NT2/D1 (cell line): ENCODE measurements around the gene TYK2.
"Not testable (repeated sequence)": the region's sequence is repeated elsewhere in the genome, so short reads cannot be mapped to it uniquely, and the experiment has no call there.

Experiments
- DNase-seq: peaks from one replicate; pipeline ENCODE4 v3.0.0-alpha.2; 2011; ENCODE audit warnings: low read depth, low spot score
- H3K27me3 ChIP-seq: 2 replicates; pipeline ENCODE4 v1.6.0; 2011; ENCODE audit warnings: mild to moderate bottlenecking; ENCODE audit not compliant: insufficient read length, insufficient read depth
- H3K36me3 ChIP-seq: 2 replicates; pipeline ENCODE4 v1.6.1; 2011; ENCODE audit warnings: mild to moderate bottlenecking, low read length, mixed read lengths; ENCODE audit not compliant: insufficient read depth, insufficient read length
- H3K4me1 ChIP-seq: 2 replicates; pipeline ENCODE4 v1.5.1; 2011; ENCODE audit not compliant: insufficient read depth, insufficient read length
- H3K4me3 ChIP-seq: 2 replicates; pipeline ENCODE4 v1.5.1; 2011; ENCODE audit warnings: low read depth; ENCODE audit not compliant: insufficient read length
- H3K9ac ChIP-seq: 2 replicates; pipeline ENCODE4 v1.6.0; 2011; ENCODE audit warnings: low read depth; ENCODE audit not compliant: insufficient read length
- H3K9me3 ChIP-seq: 2 replicates; pipeline ENCODE4 v1.5.1; 2011; ENCODE audit warnings: mild to moderate bottlenecking, low read length; ENCODE audit not compliant: insufficient read depth
- SUZ12 ChIP-seq: IDR thresholded peaks from 2 replicates; pipeline ENCODE4 v1.6.1; 2011; ENCODE audit not compliant: insufficient read length, insufficient read depth; ENCODE audit errors: extremely low read depth
- YY1 ChIP-seq: IDR thresholded peaks from 2 replicates; pipeline ENCODE4 v1.6.1; 2011; ENCODE audit not compliant: insufficient read length, insufficient read depth
- ZNF274 ChIP-seq: IDR thresholded peaks from 2 replicates; pipeline ENCODE4 v1.6.1; 2011; ENCODE audit warnings: mild to moderate bottlenecking, low read depth, low read length

Gene TYK2

GRCh38 chr19:10352764-10353671, 27.4 kb downstream of the TYK2 start:
- TF ChIP-seq SUZ12 (no peak), YY1 (no peak), ZNF274 (no peak)
- DNase-seq = peak; percentile 57
- H3K9ac ChIP-seq = peak overlapping the region; percentile 83
- H3K4me1 ChIP-seq = peaks cover 6% of the 10 kb centered on the region
- H3K36me3 ChIP-seq = peaks cover 57% of the 10 kb centered on the region
- no peaks in the 10 kb centered on the region for H3K27me3 ChIP-seq
- no peaks in the 10 kb centered on the region for H3K9me3 ChIP-seq
- peak overlapping the region; percentile 46 for H3K4me3 ChIP-seq

GRCh38 chr19:10346509-10346908, 33.9 kb downstream of the TYK2 start:
- Histone ChIP-seq H3K4me3 (no peak overlapping the region), H3K27me3 (no peaks in the 10 kb centered on the region), H3K36me3 (peaks cover 18% of the 10 kb centered on the region), H3K4me1 (no peaks in the 10 kb centered on the region), H3K9ac (no peak overlapping the region), H3K9me3 (no peaks in the 10 kb centered on the region)
- DNase-seq = no peak
- TF ChIP-seq YY1 (no peak), ZNF274 (no peak), SUZ12 (no peak)

GRCh38 chr19:10344780-10345179, 35.6 kb downstream of the TYK2 start:
- Histone ChIP-seq H3K9me3 (no peaks in the 10 kb centered on the region), H3K4me1 (no peaks in the 10 kb centered on the region), H3K4me3 (no peak overlapping the region), H3K9ac (no peak overlapping the region), H3K27me3 (no peaks in the 10 kb centered on the region), H3K36me3 (peaks cover 3% of the 10 kb centered on the region)
- no peak for DNase-seq
- TF ChIP-seq SUZ12 (no peak), ZNF274 (no peak), YY1 (no peak)

GRCh38 chr19:10343495-10343894, 36.9 kb downstream of the TYK2 start:
- TF ChIP-seq ZNF274 (no peak), SUZ12 (no peak), YY1 (no peak)

GRCh38 chr19:10339977-10340376, 40.4 kb downstream of the TYK2 start:
- Histone ChIP-seq H3K27me3 (peaks cover 6% of the 10 kb centered on the region), H3K9ac (no peak overlapping the region), H3K9me3 (no peaks in the 10 kb centered on the region), H3K36me3 (no peaks in the 10 kb centered on the region), H3K4me1 (peaks cover 12% of the 10 kb centered on the region), H3K4me3 (no peak overlapping the region)
- TF ChIP-seq ZNF274 (no peak), YY1 (no peak)
- DNase-seq = no peak

More at GRCh38 chr19:10343495-10343894, 36.9 kb downstream of the TYK2 start:
- no peak overlapping the region for H3K4me3 ChIP-seq
- H3K4me1 ChIP-seq = peaks cover 7% of the 10 kb centered on the region
- DNase-seq = no peak
- H3K27me3 ChIP-seq = no peaks in the 10 kb centered on the region
- H3K36me3 ChIP-seq = no peaks in the 10 kb centered on the region
- no peaks in the 10 kb centered on the region for H3K9me3 ChIP-seq
- no peak overlapping the region for H3K9ac ChIP-seq

- Histone ChIP-seq H3K9me3 (no peaks in the 10 kb centered on the region), H3K9ac (no peak within 1 kb of the TSS), H3K36me3 (no peaks in the 10 kb centered on the region), H3K4me1 (peaks cover 15% of the 10 kb centered on the region), H3K4me3 (no peak within 1 kb of the TSS), H3K27me3 (peaks cover 9% of the 10 kb centered on the region)
- DNase-seq = no peak
- TF ChIP-seq YY1 (no peak), SUZ12 (no peak), ZNF274 (no peak)
Observed at GRCh38 chr19:10339380-10339960, 40.9 kb downstream of the TYK2 start, which contains the start of gene ICAM3. Gene ICAM3 (minus strand): TSS chr19:10339624. CDS start chr19:10339614, 10 bp downstream.

- Histone ChIP-seq H3K36me3 (no peaks in the 10 kb centered on the region), H3K4me3 (no peak overlapping the region), H3K9ac (no peak overlapping the region), H3K4me1 (peaks cover 18% of the 10 kb centered on the region), H3K9me3 (no peaks in the 10 kb centered on the region), H3K27me3 (peaks cover 14% of the 10 kb centered on the region)
- DNase-seq = no peak
- TF ChIP-seq ZNF274 (no peak), YY1 (no peak), SUZ12 (no peak)
Observed at GRCh38 chr19:10338940-10339339, 41.4 kb downstream of the TYK2 start.

GRCh38 chr19:10336725-10337124, 43.6 kb downstream of the TYK2 start:
- H3K27me3 ChIP-seq = peaks cover 16% of the 10 kb centered on the region
- not testable (repeated sequence) for DNase-seq, H3K9ac ChIP-seq, H3K4me3 ChIP-seq, H3K9me3 ChIP-seq, H3K36me3 ChIP-seq
- H3K4me1 ChIP-seq = peaks cover 26% of the 10 kb centered on the region
